Forelimb muscle (tissue), 1 donor: ENCODE measurements around the gene SERTAD2. TPM values are rescaled to one million over a fixed set of nuclear protein-coding genes. Genes with fewer than 3 reads are reported as not detected.

Experiments
- DNase-seq: peaks from one replicate; pipeline ENCODE4 v3.0.0-alpha.2; 2013; ENCODE audit warnings: low read depth
- polyA plus RNA-seq: library from polyadenylated mRNA; unstranded; fragments of 120-200 nt; gene quantifications from one replicate; pipeline ENCODE4 v1.2.1, GENCODE V29; 2013; ENCODE audit not compliant: insufficient read length

The SERTAD2 gene
- polyA plus RNA-seq = 26.9 TPM

- DNase-seq = no peak
These were observed at the start of gene SERTAD2 for GRCh38 chr2:64653109-64654062. Gene SERTAD2, minus strand, starts transcription at chr2:64653913. Its CDS starts 17,042 bp downstream, at chr2:64636871.

GRCh38 chr2:64700133-64700809, 46.6 kb upstream of the SERTAD2 start:
- no peak for DNase-seq

GRCh38 chr2:64699712-64700111, 46.0 kb upstream of the SERTAD2 start:
- no peak for DNase-seq

- DNase-seq = no peak
These were observed 45.1 kb upstream of the SERTAD2 start for GRCh38 chr2:64698668-64699444.

GRCh38 chr2:64698177-64698643, 44.5 kb upstream of the SERTAD2 start:
- no peak for DNase-seq

- DNase-seq = no peak
These were observed 43.8 kb upstream of the SERTAD2 start for GRCh38 chr2:64697297-64698176.

GRCh38 chr2:64696636-64697035, 42.9 kb upstream of the SERTAD2 start:
- no peak for DNase-seq

- no peak for DNase-seq
These were observed 42.1 kb upstream of the SERTAD2 start for GRCh38 chr2:64695721-64696261.

- no peak for DNase-seq
These were observed 38.7 kb upstream of the SERTAD2 start for GRCh38 chr2:64692401-64692800.

- no peak for DNase-seq
These were observed 35.2 kb upstream of the SERTAD2 start for GRCh38 chr2:64688909-64689308.

GRCh38 chr2:64686283-64686956, 32.7 kb upstream of the SERTAD2 start:
- no peak for DNase-seq

GRCh38 chr2:64685430-64685829, 31.7 kb upstream of the SERTAD2 start:
- no peak for DNase-seq

GRCh38 chr2:64683771-64684510, 30.2 kb upstream of the SERTAD2 start:
- DNase-seq = no peak

- no peak for DNase-seq
These were observed 27.8 kb upstream of the SERTAD2 start for GRCh38 chr2:64681479-64681967.

- no peak for DNase-seq
These were observed 26.1 kb upstream of the SERTAD2 start for GRCh38 chr2:64679673-64680425.

GRCh38 chr2:64678771-64679590, 25.3 kb upstream of the SERTAD2 start:
- DNase-seq = no peak

GRCh38 chr2:64677530-64677929, 23.8 kb upstream of the SERTAD2 start:
- no peak for DNase-seq
